HCT116 (cell line): ENCODE measurements around the gene SCT. TPM values are rescaled to one million over a fixed set of nuclear protein-coding genes. Genes with fewer than 3 reads are reported as not detected.

Source experiments
- ATAC-seq: fragments of 200-7000 bp; cut with Tn5 transposase; 2 replicates; pipeline ENCODE4 v1.9.1; 2020; ENCODE audit warnings: mild to moderate bottlenecking, moderate library complexity
- BruUV-seq: library from RNA; stranded (reverse); fragments of 400-500 nt; replicated peaks from 2 replicates; lab custom pipeline; 2021; lab: Mats Ljungman, UMichigan
- CTCF ChIA-PET: fragments of 300-600 bp; sonication (Branson Sonifier 250); formaldehyde crosslinking; loops from one replicate; lab custom pipeline; 2021; ENCODE audit warnings: antibody characterized with exemption; lab: Charles Lee
- POLR2A ChIA-PET: fragments of 300-600, 350-600 bp; sonication (Branson Sonifier 250); formaldehyde crosslinking; loops from one replicate; lab custom pipeline; 2021; ENCODE audit warnings: antibody characterized with exemption; lab: Charles Lee
- RAD21 ChIA-PET, 2 experiments: fragments of 300-600 bp; sonication (Branson Sonifier 250); formaldehyde crosslinking; loops; one replicate each; lab custom pipeline; 2023; ENCODE audit warnings: low total read pairs in 2 of 2; ENCODE audit not compliant: uncharacterized antibody in 2 of 2, unreplicated experiment in 2 of 2, low non-redundant PET in 1 of 2; lab: Charles Lee
- DNase-seq: peaks from one replicate; pipeline ENCODE4 v3.0.0-alpha.2; 2010; ENCODE audit warnings: low read depth, low spot score
- H2AFZ ChIP-seq: fragments of 200-600 bp; shearing (Covaris generic), sonication (generic); 2 replicates; pipeline ENCODE4 v1.6.1; 2017; ENCODE audit warnings: low read depth, mixed run types, mixed read lengths, antibody characterized with exemption, low read length; ENCODE audit not compliant: poor library complexity, severe bottlenecking
- H3K27ac ChIP-seq: 2 replicates; pipeline ENCODE4 v1.5.1; 2012; ENCODE audit warnings: low read depth, low read length
- H3K27me3 ChIP-seq: fragments of 200-600 bp; sonication (generic); 2 replicates; pipeline ENCODE4 v1.6.1; 2016; ENCODE audit warnings: mixed run types, low read length, mixed read lengths; ENCODE audit not compliant: insufficient read depth
- H3K36me3 ChIP-seq, 2 experiments: fragments of 200-500 bp in 1 of 2; fragments of 200-600 bp in 1 of 2; sonication (Bioruptor generic) in 1 of 2; sonication (generic) in 1 of 2; 2 replicates each; pipeline versions ENCODE4 v1.5.1 to v1.6.1; 2014 to 2016; ENCODE audit warnings: low read length in 2 of 2, inconsistent platforms in 1 of 2, mixed read lengths in 1 of 2, mixed run types in 1 of 2; ENCODE audit not compliant: insufficient read depth in 2 of 2, control insufficient read depth in 1 of 2
- H3K4me1 ChIP-seq, 2 experiments: fragments of 200-600 bp in 1 of 2; sonication (generic) in 1 of 2; 2 replicates each; pipeline versions ENCODE4 v1.5.1 to v1.6.1; 2012 to 2017; ENCODE audit warnings: low read length in 2 of 2, inconsistent platforms in 1 of 2, mild to moderate bottlenecking in 1 of 2, mixed read lengths in 1 of 2, mixed run types in 1 of 2, moderate library complexity in 1 of 2; ENCODE audit not compliant: insufficient read depth in 2 of 2, control insufficient read depth in 1 of 2
- H3K4me2 ChIP-seq: fragments of 200-600 bp; sonication (generic); 2 replicates; pipeline ENCODE4 v1.6.1; 2017; ENCODE audit warnings: mixed run types, low read length, mixed read lengths
- H3K4me3 ChIP-seq, 2 experiments: fragments of 200-600 bp in 1 of 2; sonication (generic) in 1 of 2; replicated peaks in 1 of 2; 2 replicates each; pipeline ENCODE4 v1.5.1; 2011 to 2016; ENCODE audit warnings: low read length in 2 of 2, control low read depth in 1 of 2, low read depth in 1 of 2, mild to moderate bottlenecking in 1 of 2, mixed read lengths in 1 of 2, mixed run types in 1 of 2
- H3K79me2 ChIP-seq: fragments of 200-600 bp; sonication (generic); 2 replicates; pipeline ENCODE4 v1.6.1; 2017; ENCODE audit warnings: mild to moderate bottlenecking, mixed run types, low read length, moderate library complexity, mixed read lengths; ENCODE audit not compliant: insufficient read depth
- H3K9ac ChIP-seq: fragments of 200-600 bp; sonication (generic); 2 replicates; pipeline ENCODE4 v1.6.1; 2016; ENCODE audit warnings: low read length, mixed read lengths
- H3K9me2 ChIP-seq: fragments of 200-600 bp; sonication (generic), shearing (Covaris generic); 2 replicates; pipeline ENCODE4 v1.6.1; 2017; ENCODE audit warnings: mixed run types, mild to moderate bottlenecking, moderate library complexity; ENCODE audit not compliant: insufficient read depth
- H3K9me3 ChIP-seq, 2 experiments: fragments of 200-500 bp in 1 of 2; fragments of 200-600 bp in 1 of 2; sonication (Bioruptor generic) in 1 of 2; sonication (generic) in 1 of 2; 2 replicates each; pipeline ENCODE4 v1.6.1; 2014 to 2017; ENCODE audit warnings: low read length in 2 of 2, mixed read lengths in 2 of 2, inconsistent platforms in 1 of 2, low read depth in 1 of 2, mild to moderate bottlenecking in 1 of 2, mixed run types in 1 of 2, moderate library complexity in 1 of 2; ENCODE audit not compliant: control insufficient read depth in 1 of 2, insufficient read depth in 1 of 2
- H4K20me1 ChIP-seq: fragments of 200-600 bp; sonication (generic), shearing (Covaris generic); 2 replicates; pipeline ENCODE4 v1.6.1; 2017; ENCODE audit warnings: mixed run types, mild to moderate bottlenecking, moderate library complexity; ENCODE audit not compliant: insufficient read depth
- ATF3 ChIP-seq: IDR thresholded peaks from 2 replicates; pipeline ENCODE4 v1.6.1; 2012
- CBX3 ChIP-seq: IDR thresholded peaks from 2 replicates; pipeline ENCODE4 v1.6.1; 2012; ENCODE audit warnings: low read depth
- ELF1 ChIP-seq: IDR thresholded peaks from 2 replicates; pipeline ENCODE4 v1.6.1; 2012; ENCODE audit warnings: low read depth, borderline replicate concordance
- EZH2phosphoT487 ChIP-seq: fragments of 200-600 bp; IDR thresholded peaks from 2 replicates; pipeline ENCODE4 v1.6.1; 2018; ENCODE audit warnings: antibody characterized with exemption, borderline replicate concordance
- JUND ChIP-seq: IDR thresholded peaks from 2 replicates; pipeline ENCODE4 v1.6.1; 2012
- MAX ChIP-seq: IDR thresholded peaks from 2 replicates; pipeline ENCODE4 v1.6.1; 2012
- RAD21 ChIP-seq: IDR thresholded peaks from 2 replicates; pipeline ENCODE4 v1.6.1; 2012; ENCODE audit warnings: low read depth, mild to moderate bottlenecking
- REST ChIP-seq: IDR thresholded peaks from 2 replicates; pipeline ENCODE4 v1.6.1; 2012; ENCODE audit warnings: low read depth
- SP1 ChIP-seq: IDR thresholded peaks from 2 replicates; pipeline ENCODE4 v1.6.1; 2012; ENCODE audit warnings: low read depth
- SRF ChIP-seq: IDR thresholded peaks from 2 replicates; pipeline ENCODE4 v1.6.1; 2012; ENCODE audit warnings: low read depth
- YY1 ChIP-seq: IDR thresholded peaks from 2 replicates; pipeline ENCODE4 v1.6.1; 2011; ENCODE audit warnings: low read length, low read depth, moderate library complexity, mild to moderate bottlenecking; ENCODE audit not compliant: insufficient replicate concordance; ENCODE audit errors: extremely low read depth
- ZBTB33 ChIP-seq: IDR thresholded peaks from 2 replicates; pipeline ENCODE4 v1.6.1; 2011; ENCODE audit warnings: mild to moderate bottlenecking, low read length, moderate library complexity; ENCODE audit not compliant: insufficient replicate concordance; ENCODE audit errors: extremely low read depth
- intact Hi-C: fragments of 100-400 bp; cut with micrococcal nuclease; formaldehyde crosslinking; loops from 2 replicates; pipeline ENCODE4 v1.10.0; 2022
- total RNA-seq: library from RNA; stranded (reverse); gene quantifications from one replicate; pipeline ENCODE4 v1.2.1, GENCODE V29; 2021; ENCODE audit not compliant: unreplicated experiment

Gene SCT
- total RNA-seq, 1 experiment from 2014 or later = not detected

- no peak for TF ChIP-seq SP1
- no peak for TF ChIP-seq YY1
- TF ChIP-seq MAX = no peak
- TF ChIP-seq REST = no peak
- no peak for TF ChIP-seq CBX3
- TF ChIP-seq EZH2phosphoT487 = no peak
- no peak for TF ChIP-seq SRF
- TF ChIP-seq, all 23 proteins: peak for 0
Observed at GRCh38 chr11:610146-610801, 16.7 kb downstream of the SCT start (continued).

GRCh38 chr11:609341-609811 lies 17.6 kb downstream of the SCT start:
- H3K27ac ChIP-seq = no peak overlapping the region
- TF ChIP-seq RAD21 = no peak
- no peak for TF ChIP-seq ZBTB33
- no peak for TF ChIP-seq JUND
- TF ChIP-seq ATF3 = no peak
- TF ChIP-seq ELF1 = no peak
- H3K36me3 ChIP-seq = peaks cover 36 to 49% of the 10 kb centered on the region in 2 experiments; a peak in 3 of 4 replicates
- BruUV-seq = no TSS peak
- DNase-seq (no peak), ATAC-seq (no peak)
- peaks cover 13% of the 10 kb centered on the region; the same call in 1 of the 2 replicates for H4K20me1 ChIP-seq
- peaks cover 8 to 21% of the 10 kb centered on the region in 2 experiments for H3K4me1 ChIP-seq
- ChIA-PET POLR2A (no interaction called here), RAD21 (no interaction called here), CTCF (no interaction called here)
- H3K9me2 ChIP-seq = no peaks in the 10 kb centered on the region
- H3K27me3 ChIP-seq = no peaks in the 10 kb centered on the region
- H3K4me2 ChIP-seq = no peak overlapping the region
- H3K79me2 ChIP-seq = peaks cover 14% of the 10 kb centered on the region; the same call in 1 of the 2 replicates
- H3K9ac ChIP-seq = no peak overlapping the region
- intact Hi-C loops = no loop called here
- H3K4me3 ChIP-seq = no peak overlapping the region
- H3K9me3 ChIP-seq = no peaks in the 10 kb centered on the region
- no peak overlapping the region for H2AFZ ChIP-seq
